GM19099 (cell line): ENCODE measurements around the gene C1orf174.

Source experiments
- POLR2A ChIP-seq: IDR thresholded peaks from 3 replicates; pipeline ENCODE4 v1.6.1; 2011; ENCODE audit warnings: low read depth; ENCODE audit not compliant: insufficient read length; ENCODE audit errors: extremely low read depth

C1orf174 gene

GRCh38 chr1:3931007-3931912, 31.2 kb upstream of the C1orf174 start:
- TF ChIP-seq POLR2A = no peak

DNA sequence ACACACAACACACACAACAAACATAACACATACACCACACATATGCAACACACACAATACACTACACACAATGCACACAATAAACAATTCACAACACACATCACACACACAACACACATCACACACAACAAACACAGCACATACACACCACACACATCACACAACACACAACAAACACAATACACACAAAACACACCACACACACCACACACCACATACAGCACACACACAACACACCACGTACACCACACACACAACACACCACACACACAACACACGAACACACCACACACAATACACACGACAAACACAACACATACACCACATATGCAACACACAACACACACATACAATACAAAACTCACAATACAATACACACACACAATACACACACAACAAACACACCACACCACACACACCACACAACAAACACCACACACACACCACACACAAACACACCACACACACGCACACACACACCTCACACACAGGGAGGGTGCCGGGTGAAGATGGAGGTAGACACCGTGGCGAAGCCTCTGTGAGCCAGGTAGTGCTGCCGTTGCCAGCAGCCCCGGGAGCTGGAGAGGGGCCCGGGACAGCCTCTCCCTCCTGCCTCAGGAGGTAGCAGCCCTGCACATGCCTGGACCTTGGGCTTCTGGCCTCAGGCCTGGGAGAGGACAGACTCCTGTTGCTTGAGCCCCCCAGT, 30.4 kb upstream of the C1orf174 start:
- no peak for TF ChIP-seq POLR2A

GRCh38 chr1:3929126-3929525, 29.1 kb upstream of the C1orf174 start:
- TF ChIP-seq POLR2A = no peak

DNA sequence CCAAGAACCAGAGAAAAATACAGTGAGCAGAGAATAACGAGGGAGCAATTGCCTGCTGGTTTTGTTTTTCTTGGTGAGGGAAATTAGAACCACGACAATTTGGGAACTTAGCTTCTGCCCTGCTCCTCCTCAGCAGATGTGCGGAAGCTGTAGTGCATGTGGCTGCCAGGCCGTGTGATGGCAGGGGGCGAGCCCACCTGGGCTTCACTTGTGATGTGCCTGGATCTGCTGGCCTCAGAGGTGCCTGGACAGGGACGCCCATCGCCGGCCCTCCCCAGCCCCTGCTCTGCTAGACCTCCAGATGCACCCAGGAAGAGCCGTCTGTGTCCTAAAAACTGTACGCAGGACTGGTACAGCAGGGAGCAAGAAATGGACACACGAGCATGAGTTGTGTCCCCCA, 28.5 kb upstream of the C1orf174 start:
- TF ChIP-seq POLR2A = no peak

GRCh38 chr1:3926956-3927355, 26.9 kb upstream of the C1orf174 start:
- no peak for TF ChIP-seq POLR2A

DNA sequence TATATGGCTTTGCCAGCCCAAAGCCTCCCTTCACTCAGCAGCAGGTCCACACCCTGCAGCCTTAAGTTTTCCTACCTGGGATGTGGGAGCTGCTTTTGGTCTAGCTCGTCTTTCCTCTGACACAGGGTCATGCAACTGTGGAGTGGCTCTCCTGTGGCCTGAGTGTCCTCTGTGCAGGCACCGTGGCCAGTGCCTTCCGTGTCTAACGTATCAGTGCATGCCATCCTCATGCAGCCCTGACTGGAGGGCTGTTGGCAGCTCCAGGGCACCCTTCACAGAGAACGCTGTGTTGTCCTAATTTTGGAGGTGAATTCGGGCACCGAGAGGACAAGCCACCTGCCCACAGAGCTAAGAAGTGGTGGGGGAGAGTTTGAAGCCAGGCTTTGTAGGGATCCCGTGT, 25.7 kb upstream of the C1orf174 start:
- no peak for TF ChIP-seq POLR2A

DNA sequence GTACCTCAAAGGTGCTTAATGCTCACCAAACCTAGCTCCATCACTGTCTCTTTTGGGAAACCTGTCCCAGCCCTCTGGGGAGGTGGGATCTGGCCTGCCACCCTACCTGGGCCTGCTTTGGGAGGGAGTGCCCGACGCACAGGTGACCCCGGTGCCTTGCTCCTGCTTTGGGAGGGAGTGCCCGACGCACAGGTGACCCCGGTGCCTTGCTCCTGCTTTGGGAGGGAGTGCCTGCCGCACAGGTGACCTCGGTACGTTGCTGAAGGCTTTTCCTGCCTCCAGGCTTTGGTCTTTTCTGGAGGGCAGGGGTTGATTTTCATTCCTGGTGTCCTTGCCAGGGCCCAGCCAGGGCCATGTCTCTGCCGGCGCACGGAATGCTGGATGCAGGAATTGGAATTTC, 25.2 kb upstream of the C1orf174 start:
- no peak for TF ChIP-seq POLR2A

- no peak for TF ChIP-seq POLR2A
Observed at GRCh38 chr1:3924825-3925220, 24.8 kb upstream of the C1orf174 start.

DNA sequence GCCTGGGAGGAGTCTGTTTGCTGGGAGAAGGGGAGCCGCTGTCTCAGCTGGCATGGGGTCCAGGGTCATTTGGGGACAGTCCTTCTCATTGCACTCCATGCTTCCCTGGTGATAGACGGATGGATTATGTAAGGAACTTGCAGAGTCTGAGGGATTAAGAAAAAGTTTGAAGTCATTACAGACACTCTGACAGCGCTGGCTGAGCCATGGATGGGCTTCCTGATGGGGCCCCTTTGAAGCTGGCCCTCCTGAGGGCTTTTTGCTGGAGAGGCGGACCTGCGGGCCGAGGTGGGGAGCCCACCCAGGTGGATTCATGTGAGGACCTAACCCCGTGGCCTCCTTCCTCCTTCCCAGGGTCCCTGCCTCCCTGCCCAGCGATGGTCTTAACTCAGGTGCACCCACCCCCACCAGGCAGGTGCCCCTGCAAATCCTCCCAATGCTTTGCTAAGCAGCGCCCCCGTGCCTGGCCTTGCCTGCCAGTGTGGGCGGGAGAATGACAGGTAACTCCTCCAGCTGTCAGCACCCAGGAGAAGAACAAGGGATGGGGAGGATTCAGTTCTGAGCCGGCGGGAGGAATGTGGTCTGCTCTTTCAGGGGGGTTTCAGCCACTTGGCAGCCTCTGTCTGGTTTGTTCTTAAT, 24.2 kb upstream of the C1orf174 start:
- TF ChIP-seq POLR2A = no peak

- TF ChIP-seq POLR2A = no peak
Observed at GRCh38 chr1:3923378-3924185, 23.5 kb upstream of the C1orf174 start.

DNA sequence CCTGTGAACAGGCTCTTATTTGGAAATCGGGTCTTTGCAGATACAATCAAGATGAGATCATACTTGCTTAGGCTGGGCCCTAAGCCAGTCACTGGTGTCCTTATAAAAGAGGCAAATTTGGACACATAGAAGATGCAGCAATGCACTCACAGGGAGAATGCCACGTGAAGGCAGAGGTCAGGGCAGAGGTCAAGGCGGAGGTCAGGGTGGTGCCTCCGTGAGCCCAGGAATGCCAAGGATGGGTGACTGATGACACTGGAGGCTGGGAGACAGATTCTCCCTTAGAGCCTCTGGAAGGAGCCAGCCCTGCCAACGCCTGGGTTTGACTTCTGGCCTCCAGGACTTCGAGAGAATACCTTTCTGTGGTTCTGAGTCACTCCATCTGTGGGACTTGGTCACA, 22.8 kb upstream of the C1orf174 start:
- no peak for TF ChIP-seq POLR2A

- no peak for TF ChIP-seq POLR2A
Observed at GRCh38 chr1:3922201-3922725, 22.2 kb upstream of the C1orf174 start.

GRCh38 chr1:3921765-3922164, 21.7 kb upstream of the C1orf174 start:
- TF ChIP-seq POLR2A = no peak

DNA sequence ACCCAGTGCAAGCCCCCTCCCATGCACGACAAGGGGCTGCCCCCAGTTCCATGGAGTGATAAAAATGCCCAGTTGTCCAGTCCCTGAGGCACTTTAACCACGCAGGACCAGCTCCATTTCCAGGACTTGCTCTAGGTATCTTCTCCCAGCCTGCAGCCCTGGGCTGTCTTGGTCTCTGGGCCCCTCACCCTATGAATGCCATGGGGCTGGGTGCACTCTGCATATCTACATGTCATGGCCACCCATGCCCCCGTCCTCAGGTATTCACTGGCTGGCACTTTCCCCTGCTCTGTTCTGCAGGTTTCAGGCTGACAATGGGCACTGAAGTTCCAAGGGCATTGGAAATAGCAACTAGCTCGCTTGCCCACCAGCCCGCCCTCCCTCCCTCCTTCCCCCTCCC, 19.6 kb upstream of the C1orf174 start:
- no peak for TF ChIP-seq POLR2A
